NCI-H2227 treated with DMSO at 0.1 percent for 48 hours (cell line): ENCODE results near the gene ITCH.
A peak's percentile ranks its signal among the peaks of the same experiment; 100 is the strongest.
"Not testable (repeated sequence)": the region's sequence is repeated elsewhere in the genome, so short reads cannot be mapped to it uniquely, and the experiment has no call there.

ENCODE experiments used
- DNase-seq: peaks from one replicate; lab custom pipeline; 2025; lab: John Stamatoyannopoulos, UW

The ITCH gene

GRCh38 chr20:34363062-34363464 lies at the start of gene ITCH:
ITCH (plus strand) TSS chr20:34363273; CDS start chr20:34393812, 30,539 bp downstream.
- DNase-seq: peak; percentile 89

- DNase-seq: no peak
Measured at GRCh38 chr20:34315236-34315635, 47.8 kb upstream of the ITCH start.

- DNase-seq: no peak
Measured at GRCh38 chr20:34316196-34316814, 46.8 kb upstream of the ITCH start.

GRCh38 chr20:34318609-34319443 lies 44.2 kb upstream of the ITCH start:
- DNase-seq: no peak

- DNase-seq: no peak
Measured at GRCh38 chr20:34320861-34321260, 42.2 kb upstream of the ITCH start.

GRCh38 chr20:34322267-34323105 lies 40.6 kb upstream of the ITCH start:
- no peak for DNase-seq

- DNase-seq: no peak
Measured at GRCh38 chr20:34324541-34324940, 38.5 kb upstream of the ITCH start.

- DNase-seq: not testable (repeated sequence)
Measured at GRCh38 chr20:34328207-34328606, 34.9 kb upstream of the ITCH start.

- DNase-seq: no peak
Measured at GRCh38 chr20:34328928-34329677, 34.0 kb upstream of the ITCH start.

- DNase-seq: not testable (repeated sequence)
Measured at GRCh38 chr20:34330861-34331544, 32.1 kb upstream of the ITCH start.

- no peak for DNase-seq
Measured at GRCh38 chr20:34331838-34332237, 31.2 kb upstream of the ITCH start.

- DNase-seq: no peak
Measured at GRCh38 chr20:34332262-34332920, 30.7 kb upstream of the ITCH start.

- no peak for DNase-seq
Measured at GRCh38 chr20:34333786-34334185, 29.3 kb upstream of the ITCH start.

- no peak for DNase-seq
Measured at GRCh38 chr20:34334654-34335407, 28.2 kb upstream of the ITCH start.

- no peak for DNase-seq
Measured at GRCh38 chr20:34337544-34337943, 25.5 kb upstream of the ITCH start.

- no peak for DNase-seq
Measured at GRCh38 chr20:34337982-34338726, 24.9 kb upstream of the ITCH start.

- peak; percentile 2 for DNase-seq
Measured at GRCh38 chr20:34340726-34341125, 22.3 kb upstream of the ITCH start.

GRCh38 chr20:34341199-34341598 lies 21.9 kb upstream of the ITCH start:
- DNase-seq: not testable (repeated sequence)
